IMR-90 (cell line): ENCODE measurements around the gene CRACDL. TPM values are rescaled to one million over a fixed set of nuclear protein-coding genes. Genes with fewer than 3 reads are reported as not detected.

Experiments
- ATAC-seq: fragments of 200-7000 bp; cut with Tn5 transposase; 2 replicates; pipeline ENCODE4 v1.9.1; 2020; ENCODE audit warnings: low read depth, mild to moderate bottlenecking, moderate library complexity
- BruUV-seq: library from RNA; stranded (reverse); fragments of 400-500 nt; replicated peaks from 2 replicates; lab custom pipeline; 2021; lab: Mats Ljungman, UMichigan
- CTCF ChIA-PET: fragments of 300-600 bp; formaldehyde crosslinking; extraction: SDS; loops from one replicate; lab custom pipeline; 2021; ENCODE audit warnings: antibody characterized with exemption; lab: Yijun Ruan, JAX
- POLR2A ChIA-PET: fragments of 300-600 bp; sonication (Branson Sonifier 250); formaldehyde crosslinking; loops from one replicate; lab custom pipeline; 2022; ENCODE audit warnings: antibody characterized with exemption; ENCODE audit not compliant: unreplicated experiment; lab: Charles Lee
- DNase-seq: peaks from one replicate; pipeline ENCODE4 v3.0.0; 2013
- H2AFZ ChIP-seq: replicated peaks from 2 replicates; pipeline ENCODE3; 2013; ENCODE audit warnings: low read length, mild to moderate bottlenecking; ENCODE audit not compliant: poor library complexity
- H2AK5ac ChIP-seq: 2 replicates; pipeline ENCODE4 v1.6.1; 2013; ENCODE audit warnings: low read depth, low read length, inconsistent platforms
- H2AK9ac ChIP-seq: replicated peaks from 2 replicates; pipeline ENCODE3; 2013; ENCODE audit warnings: mild to moderate bottlenecking, low read depth, low read length, moderate library complexity; ENCODE audit not compliant: poor library complexity
- H2BK120ac ChIP-seq: 2 replicates; pipeline ENCODE4 v1.6.1; 2013; ENCODE audit warnings: low read depth, low read length, inconsistent platforms
- H2BK15ac ChIP-seq: 3 replicates; pipeline ENCODE4 v1.6.1; 2013; ENCODE audit warnings: low read depth, low read length, inconsistent platforms
- H2BK20ac ChIP-seq: 2 replicates; pipeline ENCODE4 v1.6.1; 2013; ENCODE audit warnings: low read depth, mild to moderate bottlenecking, inconsistent platforms, low read length, moderate library complexity
- H2BK5ac ChIP-seq: 2 replicates; pipeline ENCODE4 v1.6.1; 2013; ENCODE audit warnings: mild to moderate bottlenecking, low read depth, low read length, inconsistent platforms; ENCODE audit not compliant: poor library complexity, severe bottlenecking
- H3K14ac ChIP-seq: replicated peaks from 2 replicates; pipeline ENCODE4 v1.6.1; 2013; ENCODE audit warnings: low read depth, low read length, inconsistent platforms
- H3K18ac ChIP-seq: 2 replicates; pipeline ENCODE4 v1.6.1; 2013; ENCODE audit warnings: low read depth, low read length, control low read depth
- H3K23ac ChIP-seq: 2 replicates; pipeline ENCODE4 v1.6.1; 2013; ENCODE audit warnings: low read depth, low read length, inconsistent platforms
- H3K27ac ChIP-seq: 2 replicates; pipeline ENCODE4 v1.5.1; 2013; ENCODE audit warnings: mild to moderate bottlenecking, control low read depth, low read length; ENCODE audit not compliant: insufficient read depth
- H3K27me3 ChIP-seq: 2 replicates; pipeline ENCODE4 v1.6.1; 2013; ENCODE audit warnings: low read length; ENCODE audit not compliant: control insufficient read depth, insufficient read depth
- H3K36me3 ChIP-seq: 2 replicates; pipeline ENCODE4 v1.6.1; 2013; ENCODE audit warnings: low read length, mixed read lengths; ENCODE audit not compliant: control insufficient read depth, insufficient read depth
- H3K4ac ChIP-seq: 2 replicates; pipeline ENCODE4 v1.6.1; 2013; ENCODE audit warnings: low read depth, low read length, inconsistent platforms
- H3K4me1 ChIP-seq: 2 replicates; pipeline ENCODE4 v1.6.1; 2013; ENCODE audit warnings: low read length, mixed read lengths; ENCODE audit not compliant: control insufficient read depth, insufficient read depth
- H3K4me2 ChIP-seq: 2 replicates; pipeline ENCODE4 v1.6.1; 2013; ENCODE audit warnings: low read depth, mild to moderate bottlenecking, control low read depth, low read length, moderate library complexity
- H3K4me3 ChIP-seq: 2 replicates; pipeline ENCODE4 v1.5.1; 2013; ENCODE audit warnings: low read depth, mild to moderate bottlenecking, control low read depth, low read length, moderate library complexity; ENCODE audit not compliant: insufficient read depth
- H3K56ac ChIP-seq: 2 replicates; pipeline ENCODE4 v1.6.1; 2013; ENCODE audit warnings: low read length, inconsistent platforms; ENCODE audit not compliant: insufficient read depth; ENCODE audit errors: extremely low read depth
- H3K79me1 ChIP-seq, 2 experiments: 2 replicates each; pipeline ENCODE4 v1.6.1; 2013; ENCODE audit warnings: low read length in 2 of 2, inconsistent platforms in 1 of 2, low read depth in 1 of 2
- H3K9ac ChIP-seq: 2 replicates; pipeline ENCODE4 v1.6.1; 2013; ENCODE audit warnings: low read depth, low read length, control low read depth
- H3K9me1 ChIP-seq: 2 replicates; pipeline ENCODE4 v1.6.1; 2013; ENCODE audit warnings: low read length, inconsistent platforms; ENCODE audit not compliant: insufficient read depth
- H3K9me3 ChIP-seq: 2 replicates; pipeline ENCODE4 v1.6.1; 2013; ENCODE audit warnings: low read length; ENCODE audit not compliant: control insufficient read depth, insufficient read depth
- H4K20me1 ChIP-seq: 2 replicates; pipeline ENCODE4 v1.6.1; 2013; ENCODE audit warnings: low read length, inconsistent platforms; ENCODE audit not compliant: insufficient read depth
- H4K5ac ChIP-seq: 2 replicates; pipeline ENCODE4 v1.6.1; 2013; ENCODE audit warnings: mild to moderate bottlenecking, low read depth, low read length, control low read depth
- H4K8ac ChIP-seq, 2 experiments: 2 replicates each; pipeline ENCODE4 v1.6.1; 2013; ENCODE audit warnings: low read depth in 2 of 2, low read length in 2 of 2, control low read depth in 1 of 2, inconsistent platforms in 1 of 2
- H4K91ac ChIP-seq: 2 replicates; pipeline ENCODE4 v1.6.1; 2013; ENCODE audit warnings: low read depth, low read length, inconsistent platforms; ENCODE audit not compliant: insufficient read depth
- FOS ChIP-seq: fragments of 150-350 bp; IDR thresholded peaks from 2 replicates; pipeline ENCODE4 v1.6.1; 2016; ENCODE audit warnings: low read depth, low read length
- RAD21 ChIP-seq: IDR thresholded peaks from 2 replicates; pipeline ENCODE4 v1.6.1; 2012; ENCODE audit warnings: low read length, improper control_type of control experiment
- WGBS, 2 experiments: methylation state at CpG; one replicate each; pipeline versions ENCODE4 v1.1.5 to v1.1.7; 2013; ENCODE audit warnings: missing lambda C conversion rate in 2 of 2; ENCODE audit not compliant: insufficient read length in 1 of 2; ENCODE audit errors: extremely low coverage in 2 of 2; 5-methylcytosine and 5-hydroxymethylcytosine counted together
- dilution Hi-C: fragments of 300-500 bp; cut with HindIII; formaldehyde crosslinking; loops from one replicate; pipeline ENCODE4 v1.14.3; 2018; ENCODE audit warnings: low sequenced_read_pairs; ENCODE audit not compliant: unreplicated experiment
- in situ Hi-C: fragments of 300-500 bp; cut with MboI; formaldehyde crosslinking; loops from 3 replicates; pipeline ENCODE4 v1.14.3; 2019; ENCODE audit warnings: low sequenced_read_pairs, inconsistent platforms, mixed read lengths
- intact Hi-C: fragments of 100-400 bp; cut with micrococcal nuclease; formaldehyde crosslinking; loops from 2 replicates; pipeline ENCODE4 v1.10.0; 2022
- polyA plus RNA-seq, 3 experiments: library from polyadenylated mRNA; depleted of rRNA; stranded (reverse); fragments of >200 nt; gene quantifications; 2 replicates each; pipeline ENCODE4 v1.2.3, GENCODE V29; 2012; ENCODE audit warnings: low replicate concordance in 1 of 3
- total RNA-seq: library from RNA; depleted of rRNA; stranded (reverse); fragments of >200 nt; gene quantifications from 2 replicates; pipeline ENCODE4 v1.2.3, GENCODE V29; 2012

Gene CRACDL
- total and polyA plus RNA-seq, 2 of the 4 experiments (the other 2 are of a cell fraction): not detected

DNA sequence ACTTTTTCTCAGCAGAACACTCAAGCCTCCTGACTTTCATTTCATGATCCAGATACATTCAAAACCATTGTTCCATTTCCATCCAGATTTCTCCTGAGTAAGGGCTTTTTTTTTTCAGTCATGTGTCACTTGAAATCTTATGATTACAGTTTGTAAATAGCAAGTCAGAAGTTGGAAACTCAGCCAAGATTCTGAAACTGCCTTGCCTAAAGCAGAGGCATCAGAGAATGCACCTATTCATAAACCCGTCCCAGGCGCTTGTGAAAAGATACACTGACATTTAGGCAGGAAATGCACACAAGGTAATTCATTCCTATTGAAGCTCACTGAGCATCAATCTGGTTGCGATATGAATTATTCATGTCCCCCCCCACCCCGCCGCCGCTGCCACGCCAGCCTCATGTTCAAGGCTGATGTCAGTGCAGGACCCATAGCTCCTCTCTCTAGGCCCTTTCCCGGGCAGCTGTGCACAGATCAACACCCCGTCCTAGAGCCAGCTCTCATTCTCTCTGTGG is 174.7 kb downstream of the CRACDL start:
- Histone ChIP-seq H2BK5ac (no peak overlapping the region), H4K5ac (no peak overlapping the region), H4K91ac (no peak overlapping the region), H3K4me2 (no peak overlapping the region), H3K27ac (no peak overlapping the region), H2AK5ac (no peak overlapping the region), H2BK20ac (no peak overlapping the region), H3K27me3 (peaks cover 14% of the 10 kb centered on the region), H3K9me1 (no peaks in the 10 kb centered on the region), H4K20me1 (no peaks in the 10 kb centered on the region), H3K9me3 (no peaks in the 10 kb centered on the region), H3K36me3 (no peaks in the 10 kb centered on the region), H3K18ac (no peak overlapping the region), H3K4me3 (no peak overlapping the region), H3K23ac (no peak overlapping the region), H3K79me1 (no peaks in the 10 kb centered on the region), H2AFZ (no peak overlapping the region), H3K4ac (no peak overlapping the region), H4K8ac (no peak overlapping the region), H3K4me1 (no peaks in the 10 kb centered on the region), H3K9ac (no peak overlapping the region), H3K56ac (no peak overlapping the region), H2BK15ac (no peak overlapping the region), H2AK9ac (no peak overlapping the region), H2BK120ac (no peak overlapping the region), H3K14ac (no peak overlapping the region)
- BruUV-seq: no TSS peak
- dilution Hi-C loops (no loop called here), in situ Hi-C loops (no loop called here), intact Hi-C loops (no loop called here)
- TF ChIP-seq RAD21: no peak
- TF ChIP-seq FOS: no peak
- DNase-seq: no peak
- ChIA-PET CTCF (no interaction called here), POLR2A (no interaction called here)
- ATAC-seq: no peak
- WGBS, 2 experiments: 0% methylated on average over 3 of the region's 9 CpGs; no CpG with 5 or more reads in 1 of the 2 experiments
